ENCODE results near the gene FANCI. TPM values are rescaled to one million over a fixed set of nuclear protein-coding genes. Genes with fewer than 3 reads are reported as not detected.
"Not testable (repeated sequence)": the region's sequence is repeated elsewhere in the genome, so short reads cannot be mapped to it uniquely, and the experiment has no call there.

FANCI gene
- total RNA-seq, 1 donor from 2014 or later: 133 TPM

DNA sequence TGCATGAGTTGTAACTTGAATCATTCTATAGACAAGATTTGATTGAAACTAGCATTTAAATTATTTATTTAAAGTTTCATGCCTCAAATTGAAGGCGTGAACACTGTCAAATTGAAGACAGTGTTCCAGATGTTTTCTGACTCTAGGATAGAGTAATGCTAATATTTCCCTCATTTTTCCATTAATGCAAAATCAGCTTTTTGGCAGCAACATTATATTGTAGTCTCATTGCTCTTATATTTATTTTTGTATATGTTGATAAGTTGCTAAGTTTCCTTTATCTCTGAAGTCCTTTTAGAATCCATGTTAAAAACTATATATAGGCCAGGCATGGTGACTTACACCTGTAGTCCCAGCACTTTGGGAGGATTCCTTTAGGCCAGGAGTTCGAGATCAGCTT lies 4.8 kb downstream of the FANCI start:
- no peak overlapping the region for H2AFZ ChIP-seq (replicated peaks)
- no peaks in the 10 kb centered on the region for H3K9me3 ChIP-seq (ENCODE audit: low read depth)
- H3F3A ChIP-seq (ENCODE audit: low read depth): no peaks in the 10 kb centered on the region
- H3K4me3 Mint-ChIP-seq: no peak overlapping the region
- peaks cover 17% of the 10 kb centered on the region for H3K4me1 Mint-ChIP-seq
- H3K27me3 Mint-ChIP-seq (ENCODE audit: insufficient read depth, low read depth): no peaks in the 10 kb centered on the region
- no peak overlapping the region for H3K27ac ChIP-seq
- H3K79me2 ChIP-seq (ENCODE audit: low read depth): peaks cover 64% of the 10 kb centered on the region
- TF ChIP-seq, protein P1, sequence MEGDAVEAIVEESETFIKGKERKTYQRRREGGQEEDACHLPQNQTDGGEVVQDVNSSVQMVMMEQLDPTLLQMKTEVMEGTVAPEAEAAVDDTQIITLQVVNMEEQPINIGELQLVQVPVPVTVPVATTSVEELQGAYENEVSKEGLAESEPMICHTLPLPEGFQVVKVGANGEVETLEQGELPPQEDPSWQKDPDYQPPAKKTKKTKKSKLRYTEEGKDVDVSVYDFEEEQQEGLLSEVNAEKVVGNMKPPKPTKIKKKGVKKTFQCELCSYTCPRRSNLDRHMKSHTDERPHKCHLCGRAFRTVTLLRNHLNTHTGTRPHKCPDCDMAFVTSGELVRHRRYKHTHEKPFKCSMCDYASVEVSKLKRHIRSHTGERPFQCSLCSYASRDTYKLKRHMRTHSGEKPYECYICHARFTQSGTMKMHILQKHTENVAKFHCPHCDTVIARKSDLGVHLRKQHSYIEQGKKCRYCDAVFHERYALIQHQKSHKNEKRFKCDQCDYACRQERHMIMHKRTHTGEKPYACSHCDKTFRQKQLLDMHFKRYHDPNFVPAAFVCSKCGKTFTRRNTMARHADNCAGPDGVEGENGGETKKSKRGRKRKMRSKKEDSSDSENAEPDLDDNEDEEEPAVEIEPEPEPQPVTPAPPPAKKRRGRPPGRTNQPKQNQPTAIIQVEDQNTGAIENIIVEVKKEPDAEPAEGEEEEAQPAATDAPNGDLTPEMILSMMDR (IDR thresholded peaks at IDR 0.05): no peak
- no peak for TF ChIP-seq EZH2 (IDR thresholded peaks at IDR 0.05)
- no peak for TF ChIP-seq EZH2phosphoT487 (IDR thresholded peaks at IDR 0.05)
- H4K20me1 ChIP-seq (ENCODE audit: low read depth): peaks cover 10% of the 10 kb centered on the region
- H3K4me1 ChIP-seq: peaks cover 12% of the 10 kb centered on the region
- peaks cover 2% of the 10 kb centered on the region for H3K9me3 Mint-ChIP-seq
- H3K36me3 ChIP-seq: peaks cover 40% of the 10 kb centered on the region
- no peak overlapping the region for H3K4me3 ChIP-seq
- H3K4me2 ChIP-seq: no peak overlapping the region
- no peak overlapping the region for H3K27ac Mint-ChIP-seq
- H3K27me3 ChIP-seq: no peaks in the 10 kb centered on the region
- H3K36me3 Mint-ChIP-seq: peaks cover 46% of the 10 kb centered on the region
- no peak overlapping the region for H3K9ac ChIP-seq
- no peak for DNase-seq (ENCODE audit: low spot score)

DNA sequence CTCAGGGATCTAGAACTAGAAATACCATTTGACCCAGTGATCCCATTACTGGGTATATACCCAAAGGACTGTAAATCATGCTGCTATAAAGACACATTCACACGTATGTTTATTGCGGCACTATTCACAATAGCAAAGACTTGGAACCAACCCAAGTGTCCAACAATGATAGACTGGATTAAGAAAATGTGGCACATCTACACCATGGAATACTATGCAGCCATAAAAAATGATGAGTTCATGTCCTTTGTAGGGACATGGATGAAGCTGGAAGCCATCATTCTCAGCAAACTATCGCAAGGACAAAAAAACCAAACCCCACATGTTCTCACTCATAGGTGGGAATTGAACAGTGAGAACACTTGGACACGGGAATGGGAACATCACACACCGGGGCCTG lies 6.4 kb downstream of the FANCI start:
- Histone ChIP-seq H3K36me3 (peaks cover 40% of the 10 kb centered on the region), H3K79me2 (ENCODE audit: low read depth) (peaks cover 52% of the 10 kb centered on the region)
- peaks cover 13% of the 10 kb centered on the region for H3K4me1 Mint-ChIP-seq
- DNase-seq (ENCODE audit: low spot score); H3K4me1 ChIP-seq; H3K4me2 ChIP-seq; H3K27me3 Mint-ChIP-seq (ENCODE audit: insufficient read depth, low read depth); H3K9me3 Mint-ChIP-seq; H3K4me3 Mint-ChIP-seq; H3K27me3 ChIP-seq; H4K20me1 ChIP-seq (ENCODE audit: low read depth); H2AFZ ChIP-seq (replicated peaks); H3F3A ChIP-seq (ENCODE audit: low read depth); H3K4me3 ChIP-seq; H3K27ac Mint-ChIP-seq; H3K9ac ChIP-seq; H3K27ac ChIP-seq; H3K9me3 ChIP-seq (ENCODE audit: low read depth): not testable (repeated sequence)
- peaks cover 49% of the 10 kb centered on the region for H3K36me3 Mint-ChIP-seq

DNA sequence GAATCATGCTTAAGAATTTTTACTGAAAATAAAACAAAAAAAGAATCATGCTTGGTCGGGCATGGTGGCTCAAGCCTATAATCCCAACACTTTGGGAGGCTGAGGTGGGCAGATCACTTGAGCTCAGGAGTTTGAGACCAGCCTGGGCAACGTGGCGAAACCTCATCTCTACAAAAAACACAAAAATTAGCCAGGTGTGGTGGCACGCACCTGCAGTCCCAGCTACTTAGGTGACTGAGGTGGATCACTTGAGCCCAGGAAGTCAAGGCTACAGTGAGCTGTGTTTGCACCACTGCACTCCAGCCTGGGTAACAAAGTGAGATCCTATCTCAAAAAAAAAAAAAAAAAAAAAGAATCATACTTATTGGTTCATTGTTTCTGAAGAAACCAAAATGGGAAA lies 33.5 kb downstream of the FANCI start:
- H3K4me1 Mint-ChIP-seq; H3K9me3 ChIP-seq (ENCODE audit: low read depth); H3K4me3 Mint-ChIP-seq; H4K20me1 ChIP-seq (ENCODE audit: low read depth); DNase-seq (ENCODE audit: low spot score); H3K9ac ChIP-seq; H3K27me3 Mint-ChIP-seq (ENCODE audit: insufficient read depth, low read depth); H3K4me2 ChIP-seq; H3K9me3 Mint-ChIP-seq; H3F3A ChIP-seq (ENCODE audit: low read depth); H2AFZ ChIP-seq (replicated peaks); H3K27ac ChIP-seq; H3K79me2 ChIP-seq (ENCODE audit: low read depth); H3K27me3 ChIP-seq; H3K27ac Mint-ChIP-seq; H3K4me3 ChIP-seq; H3K4me1 ChIP-seq: not testable (repeated sequence)
- H3K36me3 Mint-ChIP-seq: peaks cover 12% of the 10 kb centered on the region
- H3K36me3 ChIP-seq: peaks cover 29% of the 10 kb centered on the region

DNA sequence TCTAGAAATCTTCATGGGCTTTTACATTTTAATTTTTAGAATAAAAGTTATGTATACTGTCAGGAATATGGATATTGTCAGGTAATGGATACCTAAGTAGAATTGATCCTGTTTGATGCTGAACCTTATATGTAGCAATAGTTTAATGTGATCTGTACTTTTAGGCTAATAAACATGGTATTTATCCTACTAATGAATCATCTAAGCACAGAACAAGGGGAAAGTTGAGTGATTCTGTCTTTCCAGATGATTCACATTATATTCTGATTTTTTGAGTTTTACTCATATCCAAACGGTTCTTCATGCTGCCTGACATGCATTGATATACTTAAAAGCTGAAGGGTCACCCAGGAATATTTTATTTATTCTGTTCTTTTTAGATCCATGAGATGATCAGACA lies 34.5 kb downstream of the FANCI start:
- TF ChIP-seq EZH2 (IDR thresholded peaks at IDR 0.05) (no peak), EZH2phosphoT487 (IDR thresholded peaks at IDR 0.05) (no peak)
- TF ChIP-seq, protein P1 (IDR thresholded peaks at IDR 0.05): no peak
- DNase-seq (ENCODE audit: low spot score): no peak
- Histone ChIP-seq H3K79me2 (ENCODE audit: low read depth) (no peaks in the 10 kb centered on the region), H3K27me3 (no peaks in the 10 kb centered on the region), H3K4me1 (no peaks in the 10 kb centered on the region), H4K20me1 (ENCODE audit: low read depth) (no peaks in the 10 kb centered on the region), H3K27ac (no peak overlapping the region), H2AFZ (replicated peaks) (no peak overlapping the region), H3F3A (ENCODE audit: low read depth) (no peaks in the 10 kb centered on the region), H3K4me3 (no peak overlapping the region), H3K4me2 (no peak overlapping the region), H3K9me3 (ENCODE audit: low read depth) (no peaks in the 10 kb centered on the region), H3K9ac (no peak overlapping the region), H3K36me3 (peaks cover 32% of the 10 kb centered on the region)
- Mint-ChIP-seq H3K4me1 (no peaks in the 10 kb centered on the region), H3K9me3 (no peaks in the 10 kb centered on the region), H3K27ac (no peak overlapping the region), H3K27me3 (ENCODE audit: insufficient read depth, low read depth) (no peaks in the 10 kb centered on the region), H3K4me3 (no peak overlapping the region), H3K36me3 (peaks cover 12% of the 10 kb centered on the region)

All from neural progenitor cell (in vitro differentiated cells).